Nephron progenitor cell (in vitro differentiated cells): ENCODE measurements around the gene CCDC17.

Experiments
- DNase-seq: peaks from one replicate; pipeline ENCODE4 v3.0.0; 2021
- H3K27ac Mint-ChIP-seq: 2 replicates; pipeline ENCODE4 v1.8.0; 2021; ENCODE audit warnings: mild to moderate bottlenecking, moderate library complexity, mixed read lengths
- H3K27me3 Mint-ChIP-seq: 2 replicates; pipeline ENCODE4 v1.8.0; 2021; ENCODE audit warnings: mild to moderate bottlenecking, low read depth, mixed read lengths; ENCODE audit not compliant: poor library complexity
- H3K36me3 Mint-ChIP-seq: 2 replicates; pipeline ENCODE4 v1.8.0; 2021; ENCODE audit warnings: low read depth, mixed read lengths
- H3K4me1 Mint-ChIP-seq: 2 replicates; pipeline ENCODE4 v1.8.0; 2021; ENCODE audit warnings: mixed read lengths
- H3K4me3 Mint-ChIP-seq: 2 replicates; pipeline ENCODE4 v1.8.0; 2021; ENCODE audit warnings: mild to moderate bottlenecking, moderate library complexity, mixed read lengths
- H3K9me3 Mint-ChIP-seq: 2 replicates; pipeline ENCODE4 v1.8.0; 2021; ENCODE audit warnings: mild to moderate bottlenecking, moderate library complexity, mixed read lengths
- CTCF ChIP-seq: fragments of 200-600 bp; sonication (generic); IDR thresholded peaks from 2 replicates; pipeline ENCODE4 v1.5.0; 2021; ENCODE audit warnings: antibody characterized with exemption

The CCDC17 gene

GRCh38 chr1:45654540-45655280 lies 30.9 kb upstream of the CCDC17 start:
- no peak for TF ChIP-seq CTCF
- peaks cover 3% of the 10 kb centered on the region for H3K27me3 Mint-ChIP-seq
- no peak for DNase-seq
- no peaks in the 10 kb centered on the region for H3K9me3 Mint-ChIP-seq
- no peaks in the 10 kb centered on the region for H3K4me1 Mint-ChIP-seq
- H3K27ac Mint-ChIP-seq, result no peak overlapping the region
- H3K4me3 Mint-ChIP-seq, result no peak overlapping the region
- peaks cover 90% of the 10 kb centered on the region for H3K36me3 Mint-ChIP-seq

- Mint-ChIP-seq H3K9me3 (no peaks in the 10 kb centered on the region), H3K27ac (peak overlapping the region; percentile 50), H3K36me3 (peaks cover 76% of the 10 kb centered on the region), H3K4me1 (no peaks in the 10 kb centered on the region), H3K4me3 (no peak overlapping the region), H3K27me3 (no peaks in the 10 kb centered on the region)
- DNase-seq, result no peak
- TF ChIP-seq CTCF, result no peak
Measured at GRCh38 chr1:45647248-45648021, 23.6 kb upstream of the CCDC17 start.

- Mint-ChIP-seq H3K36me3 (peaks cover 64% of the 10 kb centered on the region), H3K9me3 (no peaks in the 10 kb centered on the region), H3K4me1 (no peaks in the 10 kb centered on the region), H3K27ac (no peak overlapping the region), H3K27me3 (no peaks in the 10 kb centered on the region), H3K4me3 (no peak overlapping the region)
- no peak for TF ChIP-seq CTCF
- DNase-seq, result no peak
Measured at GRCh38 chr1:45644661-45645060, 20.8 kb upstream of the CCDC17 start.

GRCh38 chr1:45643978-45644377 lies 20.1 kb upstream of the CCDC17 start:
- Mint-ChIP-seq H3K36me3 (peaks cover 57% of the 10 kb centered on the region), H3K4me1 (no peaks in the 10 kb centered on the region), H3K27ac (no peak overlapping the region), H3K9me3 (no peaks in the 10 kb centered on the region), H3K4me3 (no peak overlapping the region), H3K27me3 (no peaks in the 10 kb centered on the region)
- no peak for DNase-seq
- no peak for TF ChIP-seq CTCF

GRCh38 chr1:45643321-45643720 lies 19.5 kb upstream of the CCDC17 start:
- Mint-ChIP-seq H3K27ac (peak overlapping the region; percentile 33), H3K4me1 (no peaks in the 10 kb centered on the region), H3K27me3 (no peaks in the 10 kb centered on the region), H3K9me3 (no peaks in the 10 kb centered on the region), H3K4me3 (no peak overlapping the region), H3K36me3 (peaks cover 52% of the 10 kb centered on the region)
- no peak for DNase-seq
- TF ChIP-seq CTCF, result no peak
